ENCODE data around the gene SAE1. TPM values are rescaled to one million over a fixed set of nuclear protein-coding genes. Genes with fewer than 3 reads are reported as not detected.

SAE1 gene
- total and polyA plus RNA-seq, 7 donors = 50.5 to 191 (median 109) TPM

DNA sequence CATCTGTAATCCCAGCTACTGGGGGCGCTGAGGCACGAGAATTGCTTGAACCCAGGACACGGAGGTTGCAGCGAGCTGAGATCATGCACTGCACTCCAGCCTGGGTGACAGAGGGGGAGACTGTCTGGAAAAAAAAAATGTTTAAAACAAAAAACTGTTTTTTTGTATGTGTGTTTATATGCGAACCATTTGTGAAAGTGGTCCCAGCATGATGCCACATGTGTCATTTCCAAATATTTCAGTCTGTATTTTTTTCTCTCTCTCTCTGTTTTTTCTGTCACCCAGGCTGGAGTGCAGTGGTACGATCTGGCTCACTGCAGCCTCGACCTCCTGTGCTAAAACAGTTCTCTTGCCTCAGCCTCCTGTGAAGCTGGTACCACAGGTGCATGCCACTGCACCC lies 37.4 kb downstream of the SAE1 start:
- DNase-seq = no peak
- Histone ChIP-seq H3K27me3 (no peaks in the 10 kb centered on the region), H3K27ac (no peak overlapping the region), H3K9me3 (no peaks in the 10 kb centered on the region), H3K36me3 (peaks cover 8 to 66% (median 30%) of the 10 kb centered on the region in 4 donors), H3K4me3 (no peak overlapping the region), H3K4me1 (peaks cover 0 to 6% (median 2%) of the 10 kb centered on the region in 4 donors)
- intact Hi-C loops (cut with DNase I) = no loop called here
- TF ChIP-seq POLR2A (IDR thresholded peaks at IDR 0.05) = no peak
- 93 to 94% methylated on average over 7 of the region's 7 CpGs for WGBS, 2 donors

- Histone ChIP-seq H3K36me3 (peaks cover 8 to 63% (median 37%) of the 10 kb centered on the region in 4 donors), H3K27ac (no peak overlapping the region), H3K9me3 (no peaks in the 10 kb centered on the region), H3K27me3 (no peaks in the 10 kb centered on the region), H3K4me1 (peaks cover 0 to 29% (median 25%) of the 10 kb centered on the region in 4 donors), H3K4me3 (no peak overlapping the region)
- intact Hi-C loops (cut with DNase I) = no loop called here
- TF ChIP-seq EP300 (IDR thresholded peaks at IDR 0.05) = no peak
- TF ChIP-seq POLR2A (IDR thresholded peaks at IDR 0.05) = no peak
- TF ChIP-seq, protein P1, sequence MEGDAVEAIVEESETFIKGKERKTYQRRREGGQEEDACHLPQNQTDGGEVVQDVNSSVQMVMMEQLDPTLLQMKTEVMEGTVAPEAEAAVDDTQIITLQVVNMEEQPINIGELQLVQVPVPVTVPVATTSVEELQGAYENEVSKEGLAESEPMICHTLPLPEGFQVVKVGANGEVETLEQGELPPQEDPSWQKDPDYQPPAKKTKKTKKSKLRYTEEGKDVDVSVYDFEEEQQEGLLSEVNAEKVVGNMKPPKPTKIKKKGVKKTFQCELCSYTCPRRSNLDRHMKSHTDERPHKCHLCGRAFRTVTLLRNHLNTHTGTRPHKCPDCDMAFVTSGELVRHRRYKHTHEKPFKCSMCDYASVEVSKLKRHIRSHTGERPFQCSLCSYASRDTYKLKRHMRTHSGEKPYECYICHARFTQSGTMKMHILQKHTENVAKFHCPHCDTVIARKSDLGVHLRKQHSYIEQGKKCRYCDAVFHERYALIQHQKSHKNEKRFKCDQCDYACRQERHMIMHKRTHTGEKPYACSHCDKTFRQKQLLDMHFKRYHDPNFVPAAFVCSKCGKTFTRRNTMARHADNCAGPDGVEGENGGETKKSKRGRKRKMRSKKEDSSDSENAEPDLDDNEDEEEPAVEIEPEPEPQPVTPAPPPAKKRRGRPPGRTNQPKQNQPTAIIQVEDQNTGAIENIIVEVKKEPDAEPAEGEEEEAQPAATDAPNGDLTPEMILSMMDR (IDR thresholded peaks at IDR 0.05) = no peak
- TF ChIP-seq POLR2AphosphoS5 (IDR thresholded peaks at IDR 0.05) = no peak
- 92 to 94% methylated on average over 19 of the region's 19 CpGs for WGBS, 2 donors
- DNase-seq = no peak
Observed at GRCh38 chr19:47172666-47173455, 42.2 kb downstream of the SAE1 start.

- Histone ChIP-seq H3K4me1 (peaks cover 0 to 39% (median 35%) of the 10 kb centered on the region in 4 donors), H3K36me3 (peaks cover 0 to 33% (median 23%) of the 10 kb centered on the region in 4 donors), H3K27me3 (no peaks in the 10 kb centered on the region), H3K27ac (peak overlapping the region; percentile 62 to 87 (median 75)), H3K9me3 (no peaks in the 10 kb centered on the region), H3K4me3 (no peak overlapping the region)
- WGBS, 2 donors = 65 to 72% methylated on average over 5 of the region's 5 CpGs
- TF ChIP-seq, protein P1 (IDR thresholded peaks at IDR 0.05) = no peak
- TF ChIP-seq POLR2A (IDR thresholded peaks at IDR 0.05) (no peak), EP300 (IDR thresholded peaks at IDR 0.05) (no peak), POLR2AphosphoS5 (IDR thresholded peaks at IDR 0.05) (no peak)
- no peak for DNase-seq
- intact Hi-C loops (cut with DNase I) = no loop called here
Observed at GRCh38 chr19:47176071-47176626, 45.5 kb downstream of the SAE1 start.

DNA sequence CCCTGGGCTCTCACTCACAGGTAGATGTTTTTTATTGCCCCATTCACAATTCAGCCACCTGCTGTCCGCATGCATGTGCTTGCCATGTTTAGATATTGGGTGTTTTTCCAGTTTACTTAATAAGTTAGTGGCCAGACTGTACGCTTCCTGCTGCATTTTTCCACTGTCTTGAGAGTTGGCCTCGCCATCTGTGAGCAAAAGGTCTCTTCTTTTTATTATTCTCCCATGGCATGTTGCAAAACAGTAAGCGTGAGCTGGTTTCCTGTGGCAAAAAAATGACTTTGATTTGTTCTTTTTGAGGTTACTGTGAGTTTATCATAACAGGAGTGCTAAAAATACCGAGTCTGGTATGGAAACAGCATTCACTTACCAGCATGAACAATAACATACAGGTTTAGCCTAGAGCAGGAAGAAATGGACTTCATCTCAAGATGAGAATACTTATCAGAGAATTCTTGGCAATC lies 46.0 kb downstream of the SAE1 start:
- peaks cover 0 to 39% (median 35%) of the 10 kb centered on the region in 4 donors for H3K4me1 ChIP-seq
- no peak overlapping the region for H3K4me3 ChIP-seq
- intact Hi-C loops (cut with DNase I) = no loop called here
- no peaks in the 10 kb centered on the region for H3K27me3 ChIP-seq
- no peaks in the 10 kb centered on the region for H3K9me3 ChIP-seq
- peak overlapping the region; percentile 62 to 87 (median 75) for H3K27ac ChIP-seq
- H3K36me3 ChIP-seq = peaks cover 0 to 28% (median 18%) of the 10 kb centered on the region in 4 donors
- WGBS, 2 donors = 18 to 22% methylated on average over 5 of the region's 5 CpGs
- peak in 3 of 4 donors; percentile 26 to 55 (median 40) for TF ChIP-seq POLR2AphosphoS5 (IDR thresholded peaks at IDR 0.05)
- TF ChIP-seq POLR2A (IDR thresholded peaks at IDR 0.05) = no peak
- DNase-seq = no peak

- Histone ChIP-seq H3K27me3 (no peaks in the 10 kb centered on the region), H3K9me3 (no peaks in the 10 kb centered on the region), H3K4me3 (no peak overlapping the region), H3K36me3 (peaks cover 0 to 22% (median 3%) of the 10 kb centered on the region in 4 donors), H3K27ac (peak overlapping the region in 2 of 4 donors; percentile 2 to 17), H3K4me1 (peaks cover 0 to 39% (median 35%) of the 10 kb centered on the region in 4 donors)
- 78 to 83% methylated on average over 4 of the region's 4 CpGs for WGBS, 2 donors
- TF ChIP-seq POLR2A (IDR thresholded peaks at IDR 0.05) (no peak), POLR2AphosphoS5 (IDR thresholded peaks at IDR 0.05) (no peak), EP300 (IDR thresholded peaks at IDR 0.05) (no peak)
- TF ChIP-seq, protein P1 (IDR thresholded peaks at IDR 0.05) = no peak
- DNase-seq = no peak
- intact Hi-C loops (cut with DNase I) = no loop called here
Observed at GRCh38 chr19:47179653-47180310, 49.1 kb downstream of the SAE1 start.
